HG02678 (cell line): ENCODE measurements around the gene PLA2G4F.

ENCODE experiments used
- ATAC-seq: cut with Tn5 transposase; IDR thresholded peaks from one replicate; pipeline ENCODE4 v1.9.1; 2021; ENCODE audit warnings: mild to moderate bottlenecking, moderate library complexity; ENCODE audit not compliant: unreplicated experiment

PLA2G4F gene

DNA sequence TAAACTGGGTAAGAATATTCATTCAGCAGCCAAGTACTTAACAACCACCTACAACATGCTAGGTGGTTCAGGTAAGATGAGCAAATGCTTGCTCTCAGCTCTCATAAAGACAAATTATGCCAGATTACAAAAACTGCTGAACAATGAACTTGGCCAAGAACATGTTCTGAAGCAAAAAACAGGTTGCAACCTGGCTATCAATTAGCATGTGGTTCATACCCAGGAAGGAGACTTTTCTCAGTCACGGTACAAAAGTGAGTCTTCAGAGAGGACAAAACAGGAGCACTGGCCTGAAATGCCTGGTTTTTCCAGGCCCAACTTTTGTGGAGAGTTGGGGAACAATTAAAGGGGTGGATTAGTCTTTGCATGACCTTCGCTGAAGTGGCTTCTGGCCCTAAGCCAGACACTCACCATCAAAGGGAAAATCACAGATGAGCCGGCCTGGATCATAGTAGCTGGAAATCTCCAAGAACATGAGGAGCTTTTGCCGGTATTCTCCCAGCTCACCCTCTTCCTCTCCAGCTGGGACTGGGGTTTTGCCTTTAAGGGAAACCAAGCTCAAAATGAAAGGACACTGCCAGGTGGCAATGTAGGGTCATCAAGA, 7.6 kb upstream of the PLA2G4F start:
- ATAC-seq = no peak

GRCh38 chr15:42163291-42163690, 6.9 kb upstream of the PLA2G4F start:
- ATAC-seq = no peak

- no peak for ATAC-seq
Observed at GRCh38 chr15:42160136-42160535, 3.7 kb upstream of the PLA2G4F start.

GRCh38 chr15:42159381-42160015, 3.1 kb upstream of the PLA2G4F start:
- no peak for ATAC-seq

- ATAC-seq = no peak
Observed at GRCh38 chr15:42158941-42159340, 2.5 kb upstream of the PLA2G4F start.

DNA sequence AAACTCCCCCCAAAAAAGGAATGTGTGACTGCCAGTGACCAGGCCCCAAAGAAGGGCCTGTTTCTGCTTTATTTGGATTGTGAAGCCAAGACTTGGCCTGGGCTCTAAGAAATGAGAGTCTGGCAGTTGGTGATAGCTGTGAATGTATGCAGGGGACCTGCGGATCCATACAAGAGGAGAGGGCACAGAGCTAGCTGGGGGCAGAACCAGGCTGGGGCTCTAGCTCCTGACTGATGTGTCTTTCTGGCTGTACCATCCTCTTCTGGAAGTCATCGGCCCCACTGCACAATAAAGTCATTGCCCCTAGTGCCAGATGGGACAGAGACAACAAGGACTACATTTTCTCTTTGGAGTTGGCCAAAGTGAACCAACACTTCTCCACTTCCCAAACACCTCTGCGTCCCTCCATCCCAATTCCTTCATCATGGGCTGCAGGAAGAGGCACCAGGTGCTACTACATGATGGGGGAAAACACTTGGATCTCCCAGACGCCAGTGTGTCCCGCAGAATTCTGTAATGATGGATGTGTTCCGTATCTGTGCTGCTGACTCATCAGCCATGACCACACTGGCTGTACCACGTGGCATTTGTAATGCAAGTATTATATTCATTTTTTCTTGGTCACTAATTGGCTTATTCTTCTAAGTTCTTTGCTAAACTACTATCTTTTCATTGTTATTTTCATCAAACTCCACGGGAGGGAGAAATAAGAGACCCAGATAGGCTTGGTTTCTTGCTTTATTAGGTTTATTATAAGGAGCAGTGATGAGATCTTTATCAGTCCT, 1.7 kb upstream of the PLA2G4F start:
- no peak for ATAC-seq

GRCh38 chr15:42157381-42157780, 945 bp upstream of the PLA2G4F start:
- ATAC-seq = no peak

- no peak for ATAC-seq
Observed at GRCh38 chr15:42155546-42156242, 742 bp downstream of the PLA2G4F start.

DNA sequence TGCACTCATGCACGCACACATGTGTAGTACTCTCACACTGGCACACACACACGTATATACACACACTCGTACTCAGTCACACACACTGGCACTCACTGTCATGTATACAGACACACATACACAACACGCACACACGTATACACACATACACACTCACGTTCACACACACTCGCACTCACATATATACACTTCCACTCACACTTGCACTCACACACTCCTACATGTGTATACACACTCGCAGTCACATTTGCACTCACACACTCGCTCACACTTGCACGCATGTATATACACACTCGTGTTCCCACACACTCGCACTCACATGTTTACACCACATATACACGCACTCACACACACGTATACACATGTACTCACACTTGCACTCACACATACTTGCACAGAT, 1.5 kb downstream of the PLA2G4F start:
- ATAC-seq = no peak

- ATAC-seq = no peak
Observed at GRCh38 chr15:42154212-42154941, 2.1 kb downstream of the PLA2G4F start.

- ATAC-seq = no peak
Observed at GRCh38 chr15:42153874-42154211, 2.6 kb downstream of the PLA2G4F start.

DNA sequence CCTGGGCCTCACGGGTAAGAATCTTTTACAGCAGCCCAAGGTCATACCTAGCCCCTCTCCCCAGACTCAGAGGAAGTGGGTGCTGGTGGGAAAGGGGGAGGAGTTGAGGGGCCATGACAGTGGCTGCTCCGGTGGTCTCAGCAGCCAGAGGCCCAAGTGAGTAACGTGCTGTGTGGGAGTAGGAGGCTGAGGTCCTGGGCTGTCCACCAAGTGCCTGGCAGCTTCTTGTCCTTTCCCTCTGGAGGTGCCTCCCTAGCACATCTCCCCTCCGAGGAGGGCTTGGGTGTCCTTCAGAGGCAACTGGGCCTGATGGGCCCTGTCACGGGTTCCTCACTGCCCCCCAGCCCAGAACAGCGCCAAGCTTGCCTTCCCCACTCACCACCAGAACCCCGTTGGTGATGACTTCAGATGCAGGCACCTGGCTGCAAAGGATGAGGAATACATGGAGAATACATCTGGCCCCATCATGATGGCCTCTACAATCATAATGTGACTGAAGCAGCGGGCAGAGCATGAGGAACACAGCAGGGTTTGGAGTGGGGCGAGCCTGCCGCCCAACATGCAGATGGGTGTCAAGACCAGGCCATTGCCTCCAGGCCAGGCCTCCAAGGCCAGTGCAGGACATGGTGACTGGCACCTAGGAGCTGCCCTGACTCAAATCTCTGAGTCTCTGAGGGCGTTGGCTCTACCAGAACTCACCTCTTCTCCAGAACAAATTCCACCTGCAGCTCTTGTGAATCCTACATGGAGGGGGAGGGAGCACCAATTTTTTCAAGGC, 3.3 kb downstream of the PLA2G4F start:
- ATAC-seq = no peak

DNA sequence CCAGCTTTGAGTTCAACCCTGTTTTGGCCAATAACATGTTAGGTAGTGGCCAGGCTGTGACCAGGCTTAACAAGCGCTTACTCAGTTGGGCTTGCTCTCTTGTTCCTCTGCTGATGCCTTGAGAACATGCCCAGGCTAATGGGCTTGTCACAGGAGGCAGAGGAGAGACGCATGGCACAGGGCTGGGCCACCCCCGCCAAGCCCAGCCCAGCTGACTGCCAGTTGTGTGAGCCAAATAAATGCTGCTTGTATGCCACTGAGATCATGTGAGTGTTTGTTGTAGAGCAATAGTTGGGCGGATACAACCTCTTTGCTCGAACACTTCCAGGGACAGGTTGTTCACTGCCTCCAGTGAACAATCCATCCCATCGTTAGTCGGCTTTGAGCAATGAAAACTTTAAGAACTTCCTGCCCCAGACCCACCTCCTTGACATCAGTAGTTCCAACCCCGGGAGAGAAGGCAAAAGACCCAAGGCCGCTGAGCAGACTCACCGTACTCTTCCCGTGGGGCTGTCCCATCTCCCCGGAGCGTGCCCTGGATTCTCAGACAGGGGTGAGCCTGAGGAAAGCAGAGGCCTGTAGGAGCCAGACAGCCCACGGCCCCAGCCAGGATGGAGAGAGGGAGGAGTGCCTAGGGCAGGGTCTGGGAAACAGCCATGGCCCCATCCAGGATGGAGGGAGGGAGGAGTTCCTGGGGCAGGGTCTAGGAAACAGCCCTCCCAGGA, 4.1 kb downstream of the PLA2G4F start:
- ATAC-seq = no peak

- no peak for ATAC-seq
Observed at GRCh38 chr15:42151736-42152135, 4.7 kb downstream of the PLA2G4F start.

- ATAC-seq = no peak
Observed at GRCh38 chr15:42151141-42151561, 5.3 kb downstream of the PLA2G4F start.

DNA sequence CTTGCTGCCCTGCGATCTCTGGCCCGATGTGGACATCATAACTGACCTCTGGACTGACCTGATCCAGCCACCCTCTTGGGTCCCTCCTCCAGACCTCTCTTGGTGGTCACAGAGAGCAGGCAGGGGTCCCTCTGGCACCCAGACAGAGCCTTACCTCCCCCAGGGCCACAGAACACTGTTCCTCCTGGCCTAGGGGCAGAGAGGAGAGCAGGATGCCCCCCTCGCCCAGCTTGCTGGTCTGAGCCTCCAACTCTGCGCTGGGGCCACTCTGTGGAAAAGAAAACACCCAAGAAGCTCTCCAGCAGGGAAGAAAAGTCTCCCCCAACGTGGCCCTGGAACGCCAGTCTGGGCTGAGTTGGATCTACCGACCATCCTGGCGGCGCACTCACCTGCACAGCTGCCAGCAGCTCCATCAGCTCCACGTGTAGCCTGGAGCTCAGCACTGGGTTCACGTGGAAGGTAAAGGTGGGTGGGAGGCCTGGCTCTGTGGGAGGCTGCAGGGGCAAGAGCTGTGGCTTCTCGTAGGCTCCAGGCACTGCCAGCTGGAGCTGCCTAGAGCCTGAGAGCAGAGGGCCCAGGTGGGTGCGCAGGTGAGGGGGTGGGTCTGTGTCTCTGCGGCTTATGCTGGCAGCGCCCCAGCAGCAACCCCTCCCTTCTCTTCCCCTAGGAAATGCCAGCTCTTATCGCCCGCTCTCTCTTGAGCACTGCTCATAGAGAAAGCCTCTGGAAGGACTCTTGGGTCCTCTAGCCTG, 6.0 kb downstream of the PLA2G4F start:
- no peak for ATAC-seq

DNA sequence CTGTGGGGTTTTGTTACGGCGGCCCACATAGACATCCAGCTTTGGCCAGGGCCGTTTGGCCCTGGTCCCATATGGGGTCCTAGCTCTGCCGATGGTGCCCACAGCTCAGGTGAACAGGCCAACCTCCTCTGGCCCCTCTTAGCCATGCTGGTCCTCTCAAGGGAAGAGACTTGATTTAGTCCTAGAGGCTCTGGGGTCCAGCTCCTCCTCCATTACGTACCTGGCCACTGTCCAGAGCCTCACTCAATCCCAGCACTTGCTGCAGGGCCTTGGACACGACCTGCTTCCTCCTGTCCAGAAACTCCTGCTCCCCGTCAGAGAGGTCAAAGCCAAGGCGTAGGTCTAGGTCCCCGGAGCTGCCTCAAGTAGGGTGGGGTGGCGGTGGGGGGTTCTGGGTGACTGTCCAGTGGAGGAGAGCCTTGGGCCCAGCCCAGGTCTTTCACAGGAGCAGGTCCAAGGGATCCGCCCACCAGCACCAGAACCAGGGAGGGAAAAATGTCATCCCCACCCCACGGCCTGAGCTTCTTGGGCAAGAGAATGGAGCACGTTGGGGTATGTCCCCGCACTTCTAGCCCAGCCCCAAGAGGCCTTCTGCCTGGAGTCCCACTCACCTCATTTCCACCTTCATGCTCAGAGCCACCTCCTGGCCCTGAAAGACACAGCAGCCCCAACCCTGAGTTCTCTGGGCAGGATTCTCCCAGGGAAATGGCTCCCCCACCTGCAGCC, 6.8 kb downstream of the PLA2G4F start:
- ATAC-seq = no peak

GRCh38 chr15:42148808-42149492, 7.5 kb downstream of the PLA2G4F start:
- no peak for ATAC-seq
